Measurements from ENCODE around the gene SLC46A3. TPM values are rescaled to one million over a fixed set of nuclear protein-coding genes. Genes with fewer than 3 reads are reported as not detected.
"Not testable (repeated sequence)": the region's sequence is repeated elsewhere in the genome, so short reads cannot be mapped to it uniquely, and the experiment has no call there.

SLC46A3 gene
- total and polyA plus RNA-seq, 2 donors (not counting 1 experiment from before 2014, with no cell fraction given) = 13.1 to 19.0 TPM

- no peaks in the 10 kb centered on the region for H3K4me1 ChIP-seq (ENCODE audit: control insufficient read depth in 2 of 2, insufficient read depth in 2 of 2, low read length in 2 of 2)
- no peak overlapping the region for H3K27ac ChIP-seq (ENCODE audit: low read length in 2 of 2)
- peaks cover 2% of the 10 kb centered on the region for H3K9me3 Mint-ChIP-seq (ENCODE audit: insufficient read depth)
- no peaks in the 10 kb centered on the region for H3K4me1 Mint-ChIP-seq
- no peak for DNase-seq
- H4K20me1 ChIP-seq (ENCODE audit: control insufficient read depth, insufficient read depth, low read length, poor library complexity, severe bottlenecking) = no peaks in the 10 kb centered on the region
- no peak overlapping the region for H3K4me2 ChIP-seq (replicated peaks; ENCODE audit: low read depth, low read length, poor library complexity, severe bottlenecking)
- no peak overlapping the region for H3K4me3 Mint-ChIP-seq
- no peak overlapping the region for H3K27ac Mint-ChIP-seq
- no peak overlapping the region for H3K4me3 ChIP-seq (ENCODE audit: control extremely low read depth in 1 of 5, extremely low read depth in 1 of 5, insufficient read depth in 1 of 5, low read depth in 2 of 5, low read length in 4 of 5)
- H3K36me3 ChIP-seq (replicated peaks in 1 of 2; ENCODE audit: control extremely low read depth in 1 of 2, control insufficient read depth in 1 of 2, extremely low read depth in 1 of 2, insufficient read depth in 2 of 2, low read length in 1 of 2) = peaks cover 8 to 41% of the 10 kb centered on the region in 2 experiments
- H2AFZ ChIP-seq (ENCODE audit: insufficient read depth, low read depth, low read length, poor library complexity, severe bottlenecking) = no peak overlapping the region
- ChIA-PET POLR2A (interaction anchor here (0.6 kb wide), 1 partner anchor 57 kb away, joined by 3 read pairs; no protein-coding TSS in a partner anchor), CTCF (no interaction called here)
- intact Hi-C loops (cut with micrococcal nuclease) = no loop called here
- H3K9me3 ChIP-seq (ENCODE audit: control extremely low read depth in 1 of 3, control insufficient read depth in 2 of 3, insufficient read depth in 1 of 3, low read length in 2 of 3) = peaks cover 0 to 9% (median 0%) of the 10 kb centered on the region in 3 donors
- no peak for ATAC-seq (ENCODE audit: low read depth)
- H3K27me3 Mint-ChIP-seq = no peaks in the 10 kb centered on the region
- no peaks in the 10 kb centered on the region for H3K27me3 ChIP-seq (replicated peaks in 1 of 4; ENCODE audit: control extremely low read depth in 1 of 4, control insufficient read depth in 3 of 4, insufficient read depth in 4 of 4, low read length in 3 of 4)
- TF ChIP-seq EZH2 (IDR thresholded peaks at IDR 0.05; ENCODE audit: borderline replicate concordance, insufficient read depth, low read depth, low read length, poor library complexity, severe bottlenecking) = no peak
- TF ChIP-seq CTCF (IDR thresholded peaks at IDR 0.05) = no peak
- H3K79me2 ChIP-seq (ENCODE audit: control insufficient read depth, insufficient read depth, low read length) = no peaks in the 10 kb centered on the region
- H3K9ac ChIP-seq (ENCODE audit: low read length) = no peak overlapping the region
- WGBS (ENCODE audit: insufficient coverage) = 100% methylated on average over 1 of the region's 1 CpG
Observed at GRCh38 chr13:28697441-28697840, 21.3 kb downstream of the SLC46A3 start.

- H3K9me3 Mint-ChIP-seq (ENCODE audit: insufficient read depth); H3K9me3 ChIP-seq (ENCODE audit: control extremely low read depth in 1 of 3, control insufficient read depth in 2 of 3, insufficient read depth in 1 of 3, low read length in 2 of 3); H3K4me2 ChIP-seq (replicated peaks; ENCODE audit: low read depth, low read length, poor library complexity, severe bottlenecking); intact Hi-C loops (cut with micrococcal nuclease); H3K27me3 ChIP-seq (replicated peaks in 1 of 4; ENCODE audit: control extremely low read depth in 1 of 4, control insufficient read depth in 3 of 4, insufficient read depth in 4 of 4, low read length in 3 of 4); DNase-seq; POLR2A ChIA-PET; H4K20me1 ChIP-seq (ENCODE audit: control insufficient read depth, insufficient read depth, low read length, poor library complexity, severe bottlenecking); H3K27ac ChIP-seq (ENCODE audit: low read length in 2 of 2); H3K27me3 Mint-ChIP-seq; H3K79me2 ChIP-seq (ENCODE audit: control insufficient read depth, insufficient read depth, low read length); H3K4me1 ChIP-seq (ENCODE audit: control insufficient read depth in 2 of 2, insufficient read depth in 2 of 2, low read length in 2 of 2); CTCF ChIA-PET; H3K4me1 Mint-ChIP-seq; H2AFZ ChIP-seq (ENCODE audit: insufficient read depth, low read depth, low read length, poor library complexity, severe bottlenecking); H3K4me3 Mint-ChIP-seq; H3K4me3 ChIP-seq (ENCODE audit: control extremely low read depth in 1 of 5, extremely low read depth in 1 of 5, insufficient read depth in 1 of 5, low read depth in 2 of 5, low read length in 4 of 5); H3K27ac Mint-ChIP-seq; H3K9ac ChIP-seq (ENCODE audit: low read length); H3K36me3 ChIP-seq (replicated peaks in 1 of 2; ENCODE audit: control extremely low read depth in 1 of 2, control insufficient read depth in 1 of 2, extremely low read depth in 1 of 2, insufficient read depth in 2 of 2, low read length in 1 of 2); ATAC-seq (ENCODE audit: low read depth): not testable (repeated sequence)
- 95% methylated on average over 9 of the region's 11 CpGs for WGBS (ENCODE audit: insufficient coverage)
Observed at GRCh38 chr13:28693605-28694491, 24.9 kb downstream of the SLC46A3 start.
